Measurements from ENCODE around the gene SIRT5. TPM values are rescaled to one million over a fixed set of nuclear protein-coding genes. Genes with fewer than 3 reads are reported as not detected.

The SIRT5 gene
- total RNA-seq, 1 donor from 2014 or later, result 23.6 TPM

DNA sequence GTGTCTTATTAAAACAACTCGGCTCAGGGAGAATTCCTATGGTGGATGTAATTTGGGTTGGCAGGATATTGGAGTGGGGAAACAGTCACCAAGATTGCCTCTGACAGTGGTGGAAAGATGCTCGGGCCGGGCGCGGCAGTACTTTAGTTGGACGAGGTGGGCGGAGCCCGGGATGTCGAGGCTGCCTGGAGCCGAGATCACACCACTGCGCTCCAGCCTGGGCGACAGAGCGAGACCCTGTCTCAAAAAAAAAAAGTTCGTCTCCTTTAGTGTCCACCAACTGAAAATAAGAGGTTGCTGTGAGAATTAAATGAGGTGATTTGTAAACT is 41.4 kb downstream of the SIRT5 start:
- Mint-ChIP-seq H3K4me3 (peak overlapping the region; percentile 94), H3K27me3 (ENCODE audit: low read depth) (no peaks in the 10 kb centered on the region), H3K27ac (peak overlapping the region; percentile 95), H3K4me1 (peaks cover 35% of the 10 kb centered on the region), H3K36me3 (peaks cover 16% of the 10 kb centered on the region), H3K9me3 (no peaks in the 10 kb centered on the region)
- TF ChIP-seq, protein P1, sequence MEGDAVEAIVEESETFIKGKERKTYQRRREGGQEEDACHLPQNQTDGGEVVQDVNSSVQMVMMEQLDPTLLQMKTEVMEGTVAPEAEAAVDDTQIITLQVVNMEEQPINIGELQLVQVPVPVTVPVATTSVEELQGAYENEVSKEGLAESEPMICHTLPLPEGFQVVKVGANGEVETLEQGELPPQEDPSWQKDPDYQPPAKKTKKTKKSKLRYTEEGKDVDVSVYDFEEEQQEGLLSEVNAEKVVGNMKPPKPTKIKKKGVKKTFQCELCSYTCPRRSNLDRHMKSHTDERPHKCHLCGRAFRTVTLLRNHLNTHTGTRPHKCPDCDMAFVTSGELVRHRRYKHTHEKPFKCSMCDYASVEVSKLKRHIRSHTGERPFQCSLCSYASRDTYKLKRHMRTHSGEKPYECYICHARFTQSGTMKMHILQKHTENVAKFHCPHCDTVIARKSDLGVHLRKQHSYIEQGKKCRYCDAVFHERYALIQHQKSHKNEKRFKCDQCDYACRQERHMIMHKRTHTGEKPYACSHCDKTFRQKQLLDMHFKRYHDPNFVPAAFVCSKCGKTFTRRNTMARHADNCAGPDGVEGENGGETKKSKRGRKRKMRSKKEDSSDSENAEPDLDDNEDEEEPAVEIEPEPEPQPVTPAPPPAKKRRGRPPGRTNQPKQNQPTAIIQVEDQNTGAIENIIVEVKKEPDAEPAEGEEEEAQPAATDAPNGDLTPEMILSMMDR (IDR thresholded peaks at IDR 0.05; ENCODE audit: unreplicated experiment), result no peak
- peak in 1 of 2 experiments; percentile 63 for DNase-seq (ENCODE audit: low spot score in 2 of 2, unreplicated experiment in 2 of 2)

DNA sequence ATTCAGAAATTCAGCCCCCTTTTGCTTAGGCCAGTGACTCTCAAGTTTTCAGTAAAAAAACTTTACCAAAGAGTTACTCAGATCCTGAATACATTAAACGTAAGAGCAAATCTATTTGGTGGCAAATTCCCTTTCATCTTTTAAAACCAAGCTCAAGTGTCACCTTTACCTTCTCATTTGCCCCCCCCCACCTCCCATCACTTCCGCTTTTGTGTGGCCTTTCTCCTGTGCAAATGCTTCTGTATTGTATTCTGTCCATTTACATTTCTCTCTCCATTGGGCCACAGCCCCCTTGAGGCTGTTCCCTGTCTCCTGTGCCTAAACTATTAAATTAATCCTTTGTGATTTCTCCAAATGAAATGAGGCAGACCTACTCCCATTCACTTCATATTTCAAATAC is 42.7 kb downstream of the SIRT5 start:
- TF ChIP-seq, protein P1 (IDR thresholded peaks at IDR 0.05; ENCODE audit: unreplicated experiment), result no peak
- Mint-ChIP-seq H3K36me3 (peaks cover 13% of the 10 kb centered on the region), H3K4me1 (peaks cover 35% of the 10 kb centered on the region), H3K27me3 (ENCODE audit: low read depth) (no peaks in the 10 kb centered on the region), H3K27ac (peak overlapping the region; percentile 68), H3K4me3 (peak overlapping the region; percentile 94), H3K9me3 (no peaks in the 10 kb centered on the region)
- DNase-seq (ENCODE audit: low spot score in 2 of 2, unreplicated experiment in 2 of 2), result no peak

DNA sequence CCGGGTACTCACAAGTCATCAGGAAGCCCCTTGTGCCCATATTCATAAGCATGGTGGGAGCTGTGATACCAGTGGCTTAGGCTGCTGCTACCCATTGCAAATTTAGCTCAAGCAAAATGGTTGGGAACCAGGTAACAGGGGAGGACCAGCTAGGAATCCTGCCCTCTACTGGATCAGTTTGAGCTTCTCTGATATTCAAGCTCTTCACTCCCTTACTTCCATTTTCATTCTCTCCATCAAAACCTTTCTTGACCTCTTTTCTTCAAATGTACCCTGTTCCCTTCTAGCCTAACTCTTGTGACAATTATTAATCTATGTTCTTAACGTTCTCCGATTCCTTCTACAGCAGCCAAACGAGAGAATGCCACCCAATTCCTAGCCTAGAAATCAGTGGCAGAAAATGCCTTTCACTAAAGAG is 50.5 kb downstream of the SIRT5 start:
- TF ChIP-seq, protein P1 (IDR thresholded peaks at IDR 0.05; ENCODE audit: unreplicated experiment), result no peak
- Mint-ChIP-seq H3K9me3 (no peaks in the 10 kb centered on the region), H3K27ac (no peak overlapping the region), H3K4me1 (no peaks in the 10 kb centered on the region), H3K4me3 (no peak overlapping the region), H3K36me3 (peaks cover 18% of the 10 kb centered on the region), H3K27me3 (ENCODE audit: low read depth) (no peaks in the 10 kb centered on the region)
- no peak for DNase-seq (ENCODE audit: low spot score in 2 of 2, unreplicated experiment in 2 of 2)

DNA sequence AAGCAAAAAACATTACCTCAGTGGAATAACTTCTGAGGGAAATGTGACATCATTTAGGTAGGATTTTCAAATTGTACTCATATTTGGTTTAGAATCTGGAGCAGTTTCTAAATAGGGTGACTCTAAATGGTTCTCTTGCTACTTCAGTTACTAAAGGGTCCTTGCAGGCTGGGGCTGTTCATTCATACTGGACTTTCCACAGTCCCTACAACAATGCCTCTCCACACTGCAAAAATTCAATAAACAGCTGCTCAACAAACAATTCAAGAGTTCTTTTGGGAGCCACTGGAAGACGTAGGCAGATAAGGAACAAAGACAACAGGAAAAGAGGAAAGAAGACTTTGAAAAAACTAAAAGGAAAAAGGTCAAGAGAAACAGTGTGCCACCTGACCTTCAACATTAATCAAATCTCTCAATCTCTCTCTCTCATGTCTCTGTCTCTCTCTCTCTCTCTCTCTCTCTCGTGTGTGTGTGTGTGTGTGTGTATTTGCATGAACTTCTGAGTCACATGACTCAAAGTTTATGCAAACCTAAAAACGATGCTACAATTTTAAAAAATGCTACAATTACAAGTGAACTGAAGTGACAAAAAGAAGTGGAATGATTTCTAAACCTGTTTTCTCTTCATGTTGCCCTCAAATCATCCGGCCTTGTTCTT is 55.2 kb downstream of the SIRT5 start:
- Mint-ChIP-seq H3K27me3 (ENCODE audit: low read depth) (no peaks in the 10 kb centered on the region), H3K9me3 (no peaks in the 10 kb centered on the region), H3K4me1 (peaks cover 4% of the 10 kb centered on the region), H3K27ac (no peak overlapping the region), H3K4me3 (no peak overlapping the region), H3K36me3 (peaks cover 28% of the 10 kb centered on the region)
- TF ChIP-seq, protein P1 (IDR thresholded peaks at IDR 0.05; ENCODE audit: unreplicated experiment), result no peak
- no peak for DNase-seq (ENCODE audit: low spot score in 2 of 2, unreplicated experiment in 2 of 2)

DNA sequence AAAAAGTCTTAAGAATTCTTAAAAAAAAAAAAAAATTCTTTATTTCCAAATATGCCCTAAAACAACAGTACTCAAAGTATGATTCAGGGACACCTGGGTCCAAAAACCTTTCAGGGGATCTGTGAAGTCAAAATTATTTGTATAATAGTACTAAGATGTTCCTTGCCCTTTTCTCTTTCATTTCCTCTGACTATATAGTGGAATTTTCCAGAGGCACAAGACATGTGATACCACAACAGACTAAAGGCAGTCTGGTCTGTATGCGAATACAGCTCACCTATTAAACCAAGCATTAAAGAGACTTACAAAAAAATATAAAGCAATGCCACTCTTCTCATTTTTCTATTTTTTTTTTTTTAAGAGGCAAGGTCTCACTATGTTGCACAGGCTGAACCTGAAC is 56.1 kb downstream of the SIRT5 start:
- Mint-ChIP-seq H3K27me3 (ENCODE audit: low read depth) (no peaks in the 10 kb centered on the region), H3K9me3 (no peaks in the 10 kb centered on the region), H3K4me3 (no peak overlapping the region), H3K27ac (no peak overlapping the region), H3K36me3 (peaks cover 26% of the 10 kb centered on the region), H3K4me1 (peaks cover 4% of the 10 kb centered on the region)
- TF ChIP-seq, protein P1 (IDR thresholded peaks at IDR 0.05; ENCODE audit: unreplicated experiment), result no peak
- DNase-seq (ENCODE audit: low spot score in 2 of 2, unreplicated experiment in 2 of 2), result no peak

DNA sequence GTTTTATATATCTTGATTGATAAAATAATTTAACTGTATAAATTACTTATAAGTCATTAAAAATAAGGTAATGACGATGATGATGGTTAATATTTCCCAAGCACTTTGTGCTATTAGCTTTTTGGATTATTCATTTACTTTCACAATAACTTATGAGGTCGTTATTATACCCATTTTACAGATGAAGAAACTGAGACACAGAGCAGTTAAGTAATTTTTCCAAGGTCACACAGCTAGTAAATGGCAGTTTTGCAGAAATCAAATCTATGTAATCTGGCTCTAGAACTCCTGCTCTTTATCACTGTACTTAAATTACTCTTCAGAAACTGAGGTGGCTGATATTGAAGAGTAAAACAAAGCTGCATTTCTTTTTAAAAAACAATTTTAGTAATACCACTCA is 58.9 kb downstream of the SIRT5 start:
- no peak for DNase-seq (ENCODE audit: low spot score in 2 of 2, unreplicated experiment in 2 of 2)
- TF ChIP-seq, protein P1 (IDR thresholded peaks at IDR 0.05; ENCODE audit: unreplicated experiment), result no peak
- H3K27ac Mint-ChIP-seq, result no peak overlapping the region
- peaks cover 36% of the 10 kb centered on the region for H3K36me3 Mint-ChIP-seq
- H3K4me3 Mint-ChIP-seq, result no peak overlapping the region
- peaks cover 4% of the 10 kb centered on the region for H3K4me1 Mint-ChIP-seq
- H3K27me3 Mint-ChIP-seq (ENCODE audit: low read depth), result no peaks in the 10 kb centered on the region
- no peaks in the 10 kb centered on the region for H3K9me3 Mint-ChIP-seq

All from mesothelial cell of epicardium (in vitro differentiated cells).